Neural cell (in vitro differentiated cells): ENCODE data around the gene COL23A1. TPM values are rescaled to one million over a fixed set of nuclear protein-coding genes. Genes with fewer than 3 reads are reported as not detected.

Experiments
- H2AFZ ChIP-seq: fragments of 200-600, 300-800 bp; sonication (generic), shearing (Covaris generic); 2 replicates; pipeline ENCODE4 v1.6.0; 2014; ENCODE audit warnings: low read depth, mild to moderate bottlenecking, antibody characterized with exemption, low read length, moderate library complexity
- H3F3A ChIP-seq: fragments of 200-600 bp; shearing (Covaris generic); 2 replicates; pipeline ENCODE4 v1.6.1; 2016; ENCODE audit warnings: mild to moderate bottlenecking, moderate library complexity, mixed read lengths, antibody characterized with exemption, low read length; ENCODE audit not compliant: insufficient read depth, poor library complexity, severe bottlenecking
- H3K27ac ChIP-seq: fragments of 200-600, 300-800 bp; sonication (generic), shearing (Covaris generic); 2 replicates; pipeline ENCODE4 v1.5.1; 2014; ENCODE audit warnings: mild to moderate bottlenecking, low read length, moderate library complexity
- H3K27me3 ChIP-seq: fragments of 300-800, 200-600 bp; sonication (generic), shearing (Covaris generic); 2 replicates; pipeline ENCODE4 v1.6.0; 2014; ENCODE audit warnings: mild to moderate bottlenecking, low read depth, low read length, moderate library complexity; ENCODE audit not compliant: insufficient read depth
- H3K36me3 ChIP-seq: fragments of 300-800, 200-600 bp; sonication (generic), shearing (Covaris generic); 2 replicates; pipeline ENCODE4 v1.5.1; 2014; ENCODE audit warnings: mild to moderate bottlenecking, antibody characterized with exemption, low read length, moderate library complexity; ENCODE audit not compliant: insufficient read depth
- H3K4me2 ChIP-seq: fragments of 300-800, 200-600 bp; sonication (generic), shearing (Covaris generic); 2 replicates; pipeline ENCODE4 v1.6.0; 2014; ENCODE audit warnings: mild to moderate bottlenecking, low read length
- H3K4me3 ChIP-seq: fragments of 300-800, 200-600 bp; sonication (generic), shearing (Covaris generic); 2 replicates; pipeline ENCODE4 v1.5.1; 2014; ENCODE audit warnings: mild to moderate bottlenecking, low read length, moderate library complexity
- H3K79me2 ChIP-seq: fragments of 200-600 bp; shearing (Covaris generic); replicated peaks from 2 replicates; pipeline ENCODE4 v1.6.0; 2014; ENCODE audit warnings: mild to moderate bottlenecking, low read length, moderate library complexity; ENCODE audit not compliant: insufficient read depth
- H3K9ac ChIP-seq: fragments of 300-800, 200-600 bp; sonication (generic), shearing (Covaris generic); 2 replicates; pipeline ENCODE4 v1.6.1; 2016; ENCODE audit warnings: mild to moderate bottlenecking, low read length, mixed read lengths
- H3K9me2 ChIP-seq: fragments of 200-600 bp; shearing (Covaris generic); 2 replicates; pipeline ENCODE4 v1.6.1; 2016; ENCODE audit warnings: mild to moderate bottlenecking, low read length, mixed read lengths; ENCODE audit not compliant: insufficient read depth
- H3K9me3 ChIP-seq: fragments of 200-600, 300-800 bp; sonication (generic), shearing (Covaris generic); 2 replicates; pipeline ENCODE4 v1.6.1; 2016; ENCODE audit warnings: mild to moderate bottlenecking, mixed run types, low read length, moderate library complexity, mixed read lengths
- H4K20me1 ChIP-seq: fragments of 200-600 bp; shearing (Covaris generic); 2 replicates; pipeline ENCODE4 v1.6.1; 2016; ENCODE audit warnings: mild to moderate bottlenecking, mixed run types; ENCODE audit not compliant: insufficient read depth
- EP300 ChIP-seq: fragments of 450-650 bp; conservative IDR thresholded peaks from 2 replicates; pipeline ENCODE4 v1.6.1; 2014; ENCODE audit warnings: antibody characterized with exemption, mild to moderate bottlenecking, moderate library complexity; ENCODE audit not compliant: poor library complexity, severe bottlenecking
- EZH2 ChIP-seq: fragments of 200-600, 300-800 bp; shearing (Covaris generic), sonication (generic); IDR thresholded peaks from 2 replicates; pipeline ENCODE4 v1.6.1; 2014; ENCODE audit warnings: antibody characterized with exemption, low read length, borderline replicate concordance, mild to moderate bottlenecking; ENCODE audit not compliant: insufficient read depth, poor library complexity, severe bottlenecking
- MXI1 ChIP-seq: fragments of 450-650 bp; conservative IDR thresholded peaks from 2 replicates; pipeline ENCODE4 v1.6.1; 2014; ENCODE audit warnings: antibody characterized with exemption, mild to moderate bottlenecking; ENCODE audit not compliant: poor library complexity, severe bottlenecking
- POLR2AphosphoS5 ChIP-seq: IDR thresholded peaks from 2 replicates; pipeline ENCODE4 v1.6.1; 2012
- RAD21 ChIP-seq: fragments of 450-650 bp; conservative IDR thresholded peaks from 2 replicates; pipeline ENCODE4 v1.6.1; 2014; ENCODE audit warnings: antibody characterized with exemption, mild to moderate bottlenecking, moderate library complexity
- SMC3 ChIP-seq: fragments of 450-650 bp; conservative IDR thresholded peaks from 2 replicates; pipeline ENCODE4 v1.6.1; 2014; ENCODE audit warnings: antibody characterized with exemption, mild to moderate bottlenecking, moderate library complexity; ENCODE audit not compliant: poor library complexity
- TAF1 ChIP-seq: IDR thresholded peaks from 2 replicates; pipeline ENCODE4 v1.6.1; 2012; ENCODE audit warnings: low read depth
- polyA plus RNA-seq: library from polyadenylated mRNA; depleted of rRNA; stranded (reverse); fragments of >200 nt; gene quantifications from 2 replicates; pipeline ENCODE4 v1.2.3, GENCODE V29; 2014
- TF ChIP-seq, protein P1 (sequence below): fragments of 450-650 bp; IDR thresholded peaks from 2 replicates; pipeline ENCODE4 v1.5.1; 2014; ENCODE audit warnings: antibody characterized with exemption, mild to moderate bottlenecking, moderate library complexity; ENCODE audit not compliant: poor library complexity, severe bottlenecking
- TF ChIP-seq, protein P2 (sequence below): IDR thresholded peaks from 2 replicates; pipeline ENCODE4 v1.6.1; 2012; ENCODE audit warnings: borderline replicate concordance

The COL23A1 gene
- polyA plus RNA-seq, 1 donor from 2014 or later, result not detected

- no peaks in the 10 kb centered on the region for H3K36me3 ChIP-seq
Observed at GRCh38 chr5:178334861-178335260, 255.3 kb downstream of the COL23A1 start.

DNA sequence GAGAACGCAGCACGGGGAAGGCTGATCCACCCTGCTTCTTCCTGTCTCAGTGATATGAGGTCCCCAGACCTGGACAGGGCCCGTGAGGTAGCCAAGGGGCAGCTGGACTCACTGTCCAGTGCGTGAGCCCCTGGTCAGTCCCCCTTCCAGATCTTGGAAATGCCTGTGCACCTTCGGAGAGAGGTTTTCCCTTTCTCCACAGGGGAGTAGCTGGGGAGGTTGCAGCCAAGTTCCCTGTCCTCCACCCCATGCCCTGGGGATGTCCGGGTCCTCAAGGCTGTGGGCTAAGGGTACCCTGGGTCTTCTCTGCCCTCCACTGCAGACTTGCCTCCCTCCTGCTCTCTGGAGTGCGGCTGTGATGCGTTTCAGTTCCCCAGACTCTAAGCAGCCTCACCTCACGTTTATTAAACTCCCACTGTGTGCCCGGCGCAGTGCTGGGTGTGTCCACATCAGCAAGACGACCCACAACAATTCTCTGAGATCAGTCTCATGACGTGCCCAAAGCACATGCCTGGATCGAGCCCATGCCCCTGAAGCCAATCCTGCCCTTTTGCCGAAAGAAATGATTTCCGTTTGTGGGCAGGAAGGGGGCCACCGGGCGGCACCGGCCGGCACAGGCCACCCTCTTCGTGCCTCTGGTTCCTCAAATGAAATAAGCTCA, 256.2 kb downstream of the COL23A1 start:
- Histone ChIP-seq H3K9ac (no peak overlapping the region), H3K9me2 (no peaks in the 10 kb centered on the region), H3F3A (no peaks in the 10 kb centered on the region), H3K79me2 (no peaks in the 10 kb centered on the region), H4K20me1 (no peaks in the 10 kb centered on the region), H3K4me3 (no peak overlapping the region), H3K4me2 (no peak overlapping the region), H3K27ac (no peak overlapping the region), H3K27me3 (no peaks in the 10 kb centered on the region), H3K9me3 (no peaks in the 10 kb centered on the region), H3K36me3 (no peaks in the 10 kb centered on the region), H2AFZ (no peak overlapping the region)
- TF ChIP-seq TAF1 (no peak), SMC3 (no peak), RAD21 (no peak), MXI1 (no peak), EZH2 (no peak), EP300 (no peak), POLR2AphosphoS5 (no peak)
- TF ChIP-seq, protein P1, sequence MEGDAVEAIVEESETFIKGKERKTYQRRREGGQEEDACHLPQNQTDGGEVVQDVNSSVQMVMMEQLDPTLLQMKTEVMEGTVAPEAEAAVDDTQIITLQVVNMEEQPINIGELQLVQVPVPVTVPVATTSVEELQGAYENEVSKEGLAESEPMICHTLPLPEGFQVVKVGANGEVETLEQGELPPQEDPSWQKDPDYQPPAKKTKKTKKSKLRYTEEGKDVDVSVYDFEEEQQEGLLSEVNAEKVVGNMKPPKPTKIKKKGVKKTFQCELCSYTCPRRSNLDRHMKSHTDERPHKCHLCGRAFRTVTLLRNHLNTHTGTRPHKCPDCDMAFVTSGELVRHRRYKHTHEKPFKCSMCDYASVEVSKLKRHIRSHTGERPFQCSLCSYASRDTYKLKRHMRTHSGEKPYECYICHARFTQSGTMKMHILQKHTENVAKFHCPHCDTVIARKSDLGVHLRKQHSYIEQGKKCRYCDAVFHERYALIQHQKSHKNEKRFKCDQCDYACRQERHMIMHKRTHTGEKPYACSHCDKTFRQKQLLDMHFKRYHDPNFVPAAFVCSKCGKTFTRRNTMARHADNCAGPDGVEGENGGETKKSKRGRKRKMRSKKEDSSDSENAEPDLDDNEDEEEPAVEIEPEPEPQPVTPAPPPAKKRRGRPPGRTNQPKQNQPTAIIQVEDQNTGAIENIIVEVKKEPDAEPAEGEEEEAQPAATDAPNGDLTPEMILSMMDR, result no peak
- TF ChIP-seq, protein P2, sequence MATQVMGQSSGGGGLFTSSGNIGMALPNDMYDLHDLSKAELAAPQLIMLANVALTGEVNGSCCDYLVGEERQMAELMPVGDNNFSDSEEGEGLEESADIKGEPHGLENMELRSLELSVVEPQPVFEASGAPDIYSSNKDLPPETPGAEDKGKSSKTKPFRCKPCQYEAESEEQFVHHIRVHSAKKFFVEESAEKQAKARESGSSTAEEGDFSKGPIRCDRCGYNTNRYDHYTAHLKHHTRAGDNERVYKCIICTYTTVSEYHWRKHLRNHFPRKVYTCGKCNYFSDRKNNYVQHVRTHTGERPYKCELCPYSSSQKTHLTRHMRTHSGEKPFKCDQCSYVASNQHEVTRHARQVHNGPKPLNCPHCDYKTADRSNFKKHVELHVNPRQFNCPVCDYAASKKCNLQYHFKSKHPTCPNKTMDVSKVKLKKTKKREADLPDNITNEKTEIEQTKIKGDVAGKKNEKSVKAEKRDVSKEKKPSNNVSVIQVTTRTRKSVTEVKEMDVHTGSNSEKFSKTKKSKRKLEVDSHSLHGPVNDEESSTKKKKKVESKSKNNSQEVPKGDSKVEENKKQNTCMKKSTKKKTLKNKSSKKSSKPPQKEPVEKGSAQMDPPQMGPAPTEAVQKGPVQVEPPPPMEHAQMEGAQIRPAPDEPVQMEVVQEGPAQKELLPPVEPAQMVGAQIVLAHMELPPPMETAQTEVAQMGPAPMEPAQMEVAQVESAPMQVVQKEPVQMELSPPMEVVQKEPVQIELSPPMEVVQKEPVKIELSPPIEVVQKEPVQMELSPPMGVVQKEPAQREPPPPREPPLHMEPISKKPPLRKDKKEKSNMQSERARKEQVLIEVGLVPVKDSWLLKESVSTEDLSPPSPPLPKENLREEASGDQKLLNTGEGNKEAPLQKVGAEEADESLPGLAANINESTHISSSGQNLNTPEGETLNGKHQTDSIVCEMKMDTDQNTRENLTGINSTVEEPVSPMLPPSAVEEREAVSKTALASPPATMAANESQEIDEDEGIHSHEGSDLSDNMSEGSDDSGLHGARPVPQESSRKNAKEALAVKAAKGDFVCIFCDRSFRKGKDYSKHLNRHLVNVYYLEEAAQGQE, result no peak

More at GRCh38 chr5:178334861-178335260, 255.3 kb downstream of the COL23A1 start:
- Histone ChIP-seq H2AFZ (no peak overlapping the region), H3K4me2 (no peak overlapping the region), H3K27ac (no peak overlapping the region), H3K4me3 (no peak overlapping the region), H3F3A (no peaks in the 10 kb centered on the region), H3K9me3 (no peaks in the 10 kb centered on the region), H3K9ac (no peak overlapping the region), H3K79me2 (no peaks in the 10 kb centered on the region), H3K27me3 (no peaks in the 10 kb centered on the region), H3K9me2 (no peaks in the 10 kb centered on the region), H4K20me1 (no peaks in the 10 kb centered on the region)
- TF ChIP-seq TAF1 (no peak), EP300 (no peak), MXI1 (no peak), POLR2AphosphoS5 (no peak), SMC3 (no peak), EZH2 (no peak), RAD21 (no peak)
- TF ChIP-seq, protein P2, result no peak
- TF ChIP-seq, protein P1, result no peak
